Chondrocyte (in vitro differentiated cells): ENCODE measurements around the gene ADI1. TPM values are rescaled to one million over a fixed set of nuclear protein-coding genes. Genes with fewer than 3 reads are reported as not detected.
A peak's percentile ranks its signal among the peaks of the same experiment; 100 is the strongest.

Experiments
- DNase-seq: peaks from one replicate; pipeline ENCODE4 v3.0.0; 2021; ENCODE audit warnings: mixed read lengths, low spot score
- H3K27ac Mint-ChIP-seq: one replicate; pipeline ENCODE4 v1.8.0; 2021; ENCODE audit warnings: mild to moderate bottlenecking, moderate library complexity, mixed read lengths; ENCODE audit not compliant: unreplicated experiment
- H3K27me3 Mint-ChIP-seq: 2 replicates; pipeline ENCODE4 v1.8.0; 2021; ENCODE audit warnings: low read depth, mixed read lengths
- H3K36me3 Mint-ChIP-seq: 2 replicates; pipeline ENCODE4 v1.8.0; 2021; ENCODE audit warnings: low read depth, mixed read lengths
- H3K4me1 Mint-ChIP-seq: 2 replicates; pipeline ENCODE4 v1.8.0; 2021; ENCODE audit warnings: low read depth, mild to moderate bottlenecking, mixed read lengths
- H3K4me3 Mint-ChIP-seq: one replicate; pipeline ENCODE4 v1.8.0; 2021; ENCODE audit warnings: mild to moderate bottlenecking, moderate library complexity, mixed read lengths; ENCODE audit not compliant: unreplicated experiment
- H3K9me3 Mint-ChIP-seq: 2 replicates; pipeline ENCODE4 v1.8.0; 2021; ENCODE audit warnings: low read depth, mixed read lengths
- CTCF ChIP-seq: fragments of 200-600 bp; sonication (generic); IDR thresholded peaks from 2 replicates; pipeline ENCODE4 v1.5.0; 2021; ENCODE audit warnings: antibody characterized with exemption, mild to moderate bottlenecking, moderate library complexity
- total RNA-seq: library from RNA; stranded (reverse); gene quantifications from 3 replicates; pipeline ENCODE4 v1.2.1, GENCODE V29; 2021

ADI1 gene
- total RNA-seq, 1 donor from 2014 or later: 41.8 TPM

GRCh38 chr2:3481011-3481400 lies 38.3 kb downstream of the ADI1 start:
- H3K4me3 Mint-ChIP-seq: no peak overlapping the region
- peaks cover 14% of the 10 kb centered on the region for H3K36me3 Mint-ChIP-seq
- H3K4me1 Mint-ChIP-seq: peaks cover 4% of the 10 kb centered on the region
- H3K9me3 Mint-ChIP-seq: no peaks in the 10 kb centered on the region
- H3K27me3 Mint-ChIP-seq: no peaks in the 10 kb centered on the region
- no peak for TF ChIP-seq CTCF
- no peak overlapping the region for H3K27ac Mint-ChIP-seq
- no peak for DNase-seq

GRCh38 chr2:3480352-3481010 lies 38.9 kb downstream of the ADI1 start:
- DNase-seq: no peak
- H3K27ac Mint-ChIP-seq: no peak overlapping the region
- H3K9me3 Mint-ChIP-seq: no peaks in the 10 kb centered on the region

DNA sequence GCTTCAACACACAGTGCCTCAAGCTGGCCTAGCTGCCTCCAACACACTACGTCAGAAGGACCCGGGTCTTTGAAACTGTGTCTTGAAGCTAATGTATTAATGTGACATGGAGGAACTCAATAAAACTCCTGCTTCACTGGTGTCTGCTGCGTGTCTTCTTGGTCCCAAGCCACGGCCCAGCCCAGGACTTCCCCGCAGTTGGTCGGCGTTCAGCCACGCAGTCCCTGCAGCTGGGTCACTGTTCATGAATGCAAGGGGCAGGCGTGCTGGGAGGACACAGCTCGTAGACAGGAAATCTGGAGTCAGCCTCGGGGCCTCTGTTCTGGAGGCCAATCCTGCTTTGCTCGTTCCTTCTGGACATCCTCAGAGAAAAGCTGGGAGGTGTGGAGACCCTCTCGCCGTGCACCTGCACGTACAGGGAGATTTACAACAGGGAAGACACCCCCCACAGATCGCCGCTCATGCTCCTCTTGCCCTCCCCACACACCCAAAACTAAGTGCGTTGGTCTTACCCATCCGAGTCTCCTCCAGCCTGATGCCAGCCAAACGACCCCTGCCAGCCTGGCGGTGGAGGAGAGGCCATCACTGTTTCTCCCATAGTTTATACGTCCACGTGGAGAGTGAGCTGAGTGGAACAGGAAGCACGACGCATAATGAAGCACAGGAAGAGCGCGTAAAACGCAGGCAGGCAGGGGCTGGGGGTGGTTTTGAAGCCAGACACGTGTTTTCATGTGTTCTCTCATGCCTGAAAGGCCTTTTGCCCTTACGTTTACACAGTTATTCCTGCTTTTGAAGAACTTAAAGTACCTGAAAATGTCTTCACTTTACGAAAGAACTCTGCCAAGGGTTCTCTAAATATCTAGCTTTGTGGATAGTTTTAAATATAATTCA lies 39.7 kb downstream of the ADI1 start:
- peaks cover 5% of the 10 kb centered on the region for H3K4me1 Mint-ChIP-seq
- DNase-seq: peak; percentile 61
- no peak overlapping the region for H3K27ac Mint-ChIP-seq
- no peak overlapping the region for H3K4me3 Mint-ChIP-seq
- H3K36me3 Mint-ChIP-seq: peaks cover 14% of the 10 kb centered on the region
- no peak for TF ChIP-seq CTCF
- H3K27me3 Mint-ChIP-seq: no peaks in the 10 kb centered on the region
- H3K9me3 Mint-ChIP-seq: no peaks in the 10 kb centered on the region

More at GRCh38 chr2:3480352-3481010, 38.9 kb downstream of the ADI1 start:
- H3K27me3 Mint-ChIP-seq: no peaks in the 10 kb centered on the region
- H3K4me1 Mint-ChIP-seq: peaks cover 5% of the 10 kb centered on the region
- peaks cover 14% of the 10 kb centered on the region for H3K36me3 Mint-ChIP-seq
- TF ChIP-seq CTCF: no peak
- H3K4me3 Mint-ChIP-seq: no peak overlapping the region

GRCh38 chr2:3478846-3479385 lies 40.4 kb downstream of the ADI1 start:
- H3K27ac Mint-ChIP-seq: no peak overlapping the region
- peaks cover 14% of the 10 kb centered on the region for H3K36me3 Mint-ChIP-seq
- no peak for TF ChIP-seq CTCF
- peak; percentile 78 for DNase-seq
- H3K4me1 Mint-ChIP-seq: peaks cover 5% of the 10 kb centered on the region
- H3K27me3 Mint-ChIP-seq: no peaks in the 10 kb centered on the region
- no peaks in the 10 kb centered on the region for H3K9me3 Mint-ChIP-seq
- no peak overlapping the region for H3K4me3 Mint-ChIP-seq

- Mint-ChIP-seq H3K9me3 (no peaks in the 10 kb centered on the region), H3K27ac (no peak overlapping the region), H3K4me1 (peaks cover 5% of the 10 kb centered on the region), H3K27me3 (no peaks in the 10 kb centered on the region), H3K4me3 (no peak overlapping the region), H3K36me3 (peaks cover 20% of the 10 kb centered on the region)
- no peak for TF ChIP-seq CTCF
- no peak for DNase-seq
Measured at GRCh38 chr2:3476985-3477327, 42.4 kb downstream of the ADI1 start.
